Spleen (tissue), 11 donors: ENCODE data around the gene GNRH2. TPM values are rescaled to one million over a fixed set of nuclear protein-coding genes. Genes with fewer than 3 reads are reported as not detected.

ENCODE experiments used
- DNase-seq: peaks from one replicate; pipeline ENCODE4 v3.0.0-alpha.2; 2020
- H3K27ac ChIP-seq, 8 donors: fragments of 200-600 bp; sonication (generic) in 7 of 8; 1 replicate in 4 of 8; 2 replicates in 4 of 8; pipeline versions ENCODE4 v1.5.0 to v1.8.0; 2016 to 2021; ENCODE audit warnings: inconsistent platforms in 4 of 8, mild to moderate bottlenecking in 4 of 8, moderate library complexity in 1 of 8
- H3K27me3 ChIP-seq, 7 donors: fragments of 200-600 bp; sonication (generic) in 6 of 7; replicated peaks in 1 of 7; 1 replicate in 4 of 7; 2 replicates in 3 of 7; pipeline versions ENCODE4 v1.5.0 to v1.8.0; 2016 to 2021; ENCODE audit warnings: inconsistent platforms in 3 of 7, mild to moderate bottlenecking in 1 of 7
- H3K36me3 ChIP-seq, 6 donors: fragments of 200-600 bp; sonication (generic) in 5 of 6; 1 replicate in 4 of 6; 2 replicates in 2 of 6; pipeline versions ENCODE4 v1.5.0 to v1.8.0; 2016 to 2021; ENCODE audit warnings: inconsistent platforms in 2 of 6
- H3K4me1 ChIP-seq, 6 donors: fragments of 200-600 bp; sonication (generic) in 5 of 6; 1 replicate in 3 of 6; 2 replicates in 3 of 6; pipeline versions ENCODE4 v1.5.0 to v1.8.0; 2016 to 2021; ENCODE audit warnings: inconsistent platforms in 3 of 6
- H3K4me3 ChIP-seq, 8 donors: fragments of 200-600 bp; sonication (generic) in 7 of 8; 1 replicate in 4 of 8; 2 replicates in 4 of 8; pipeline versions ENCODE4 v1.5.0 to v1.8.0; 2016 to 2021; ENCODE audit warnings: inconsistent platforms in 4 of 8, mild to moderate bottlenecking in 4 of 8, moderate library complexity in 2 of 8
- H3K9me3 ChIP-seq, 8 donors: fragments of 200-600 bp; sonication (generic) in 7 of 8; 1 replicate in 4 of 8; 2 replicates in 4 of 8; pipeline versions ENCODE4 v1.5.0 to v1.8.0; 2016 to 2021; ENCODE audit warnings: inconsistent platforms in 4 of 8
- POLR2A ChIP-seq, 3 donors: fragments of 450-650 bp; IDR thresholded peaks; one replicate each; pipeline ENCODE4 v1.5.1; 2017; ENCODE audit warnings: antibody characterized with exemption in 3 of 3, mild to moderate bottlenecking in 1 of 3
- POLR2AphosphoS5 ChIP-seq, 3 donors: sonication (generic); formaldehyde crosslinking; IDR thresholded peaks; one replicate each; pipeline ENCODE4 v1.5.1; 2017; ENCODE audit warnings: antibody characterized with exemption in 3 of 3
- WGBS, 5 donors: extraction: QIAGEN DNeasy Blood & Tissue Kit in 3 of 5; methylation state at CpG; one replicate each; pipeline versions ENCODE4 v1.1.5 to v1.1.7; 2013 to 2018; 5-methylcytosine and 5-hydroxymethylcytosine counted together
- intact Hi-C: fragments of 100-400 bp; cut with DNase I; formaldehyde crosslinking; loops from one replicate; pipeline ENCODE4 v1.15.0; 2023; ENCODE audit warnings: low total_unique reads
- polyA plus RNA-seq, 3 donors: library from polyadenylated mRNA; stranded (reverse); fragments of 200-250 nt; gene quantifications; one replicate each; pipeline ENCODE4 v1.2.1, GENCODE V29; 2013
- total RNA-seq, 7 donors: library from RNA; depleted of rRNA in 3 of 7; stranded (reverse); fragments of >200 nt in 3 of 7; fragmentation: NEBNext Ultra II Directional in 4 of 7; extraction: Animal tissue kit (Norgen Biotek cat#: 25700) in 4 of 7; gene quantifications; one replicate each; pipeline versions ENCODE4 v1.1.0 to v1.2.1, GENCODE V29; 2016 to 2021
- TF ChIP-seq, protein P1 (sequence below), 11 experiments: fragments of 200-600 bp in 7 of 11; fragments of 450-650 bp in 4 of 11; sonication (generic) in 4 of 11; IDR thresholded peaks in 8 of 11; conservative IDR thresholded peaks in 3 of 11; 1 replicate in 7 of 11; 2 replicates in 4 of 11; pipeline versions ENCODE4 v1.4.0 to v1.8.0; 2016 to 2021; ENCODE audit warnings: antibody characterized with exemption in 11 of 11, inconsistent platforms in 4 of 11, mild to moderate bottlenecking in 1 of 11
- donor health status: healthy with polysubstance abuse.
- donor health status: DM: no; HTN: no; CAD: no; lungs with moderate emphysema.
- donor health status: DM: no; HTN: no; CAD: no.
- donor health status: Bipolar disorder and iron deficiency.
- donor health status: healthy.
- donor health status: DM: no; HTN: no; CAD: no.
- donor health status: DM: yes; HTN: yes; CAD: no.

The GNRH2 gene
- total and polyA plus RNA-seq, 10 donors = 0.70 to 1.7 (median 1.0) TPM; not detected in 6

DNA sequence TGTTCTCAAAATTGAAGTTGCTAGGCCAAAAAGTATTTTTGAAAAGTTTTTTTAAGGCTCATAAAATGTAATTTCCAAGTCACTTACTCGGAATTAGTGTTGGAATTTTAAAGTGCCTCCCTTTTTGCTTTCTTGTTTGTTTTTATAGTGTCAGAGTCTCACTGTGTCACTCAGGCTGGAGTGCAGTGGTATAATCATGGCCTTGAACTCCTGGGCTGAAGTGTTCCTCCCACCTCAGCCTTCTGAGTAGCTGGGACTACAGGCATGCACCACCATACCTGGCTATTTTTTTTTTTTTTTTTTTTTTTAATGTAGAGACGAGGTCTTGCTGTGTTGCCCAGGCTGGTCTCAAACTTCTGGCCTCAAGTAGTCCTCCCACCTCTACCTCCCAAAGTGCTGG is 40.0 kb upstream of the GNRH2 start:
- WGBS, 5 donors = 89 to 95% (median 92%) methylated on average over 2 of the region's 2 CpGs
- H3K36me3 ChIP-seq = peaks cover 2 to 77% (median 37%) of the 10 kb centered on the region in 6 donors
- H3K27me3 ChIP-seq = no peaks in the 10 kb centered on the region
- H3K4me3 ChIP-seq = no peak overlapping the region
- H3K27ac ChIP-seq = no peak overlapping the region
- TF ChIP-seq, protein P1, sequence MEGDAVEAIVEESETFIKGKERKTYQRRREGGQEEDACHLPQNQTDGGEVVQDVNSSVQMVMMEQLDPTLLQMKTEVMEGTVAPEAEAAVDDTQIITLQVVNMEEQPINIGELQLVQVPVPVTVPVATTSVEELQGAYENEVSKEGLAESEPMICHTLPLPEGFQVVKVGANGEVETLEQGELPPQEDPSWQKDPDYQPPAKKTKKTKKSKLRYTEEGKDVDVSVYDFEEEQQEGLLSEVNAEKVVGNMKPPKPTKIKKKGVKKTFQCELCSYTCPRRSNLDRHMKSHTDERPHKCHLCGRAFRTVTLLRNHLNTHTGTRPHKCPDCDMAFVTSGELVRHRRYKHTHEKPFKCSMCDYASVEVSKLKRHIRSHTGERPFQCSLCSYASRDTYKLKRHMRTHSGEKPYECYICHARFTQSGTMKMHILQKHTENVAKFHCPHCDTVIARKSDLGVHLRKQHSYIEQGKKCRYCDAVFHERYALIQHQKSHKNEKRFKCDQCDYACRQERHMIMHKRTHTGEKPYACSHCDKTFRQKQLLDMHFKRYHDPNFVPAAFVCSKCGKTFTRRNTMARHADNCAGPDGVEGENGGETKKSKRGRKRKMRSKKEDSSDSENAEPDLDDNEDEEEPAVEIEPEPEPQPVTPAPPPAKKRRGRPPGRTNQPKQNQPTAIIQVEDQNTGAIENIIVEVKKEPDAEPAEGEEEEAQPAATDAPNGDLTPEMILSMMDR (IDR thresholded peaks at IDR 0.05 in 8 of 11, conservative IDR thresholded peaks at IDR 0.05 in 3 of 11) = no peak
- no peak for TF ChIP-seq POLR2AphosphoS5 (IDR thresholded peaks at IDR 0.05)
- TF ChIP-seq POLR2A (IDR thresholded peaks at IDR 0.05) = no peak
- no peak for DNase-seq
- H3K9me3 ChIP-seq = no peaks in the 10 kb centered on the region
- no peaks in the 10 kb centered on the region for H3K4me1 ChIP-seq
- intact Hi-C loops = no loop called here

DNA sequence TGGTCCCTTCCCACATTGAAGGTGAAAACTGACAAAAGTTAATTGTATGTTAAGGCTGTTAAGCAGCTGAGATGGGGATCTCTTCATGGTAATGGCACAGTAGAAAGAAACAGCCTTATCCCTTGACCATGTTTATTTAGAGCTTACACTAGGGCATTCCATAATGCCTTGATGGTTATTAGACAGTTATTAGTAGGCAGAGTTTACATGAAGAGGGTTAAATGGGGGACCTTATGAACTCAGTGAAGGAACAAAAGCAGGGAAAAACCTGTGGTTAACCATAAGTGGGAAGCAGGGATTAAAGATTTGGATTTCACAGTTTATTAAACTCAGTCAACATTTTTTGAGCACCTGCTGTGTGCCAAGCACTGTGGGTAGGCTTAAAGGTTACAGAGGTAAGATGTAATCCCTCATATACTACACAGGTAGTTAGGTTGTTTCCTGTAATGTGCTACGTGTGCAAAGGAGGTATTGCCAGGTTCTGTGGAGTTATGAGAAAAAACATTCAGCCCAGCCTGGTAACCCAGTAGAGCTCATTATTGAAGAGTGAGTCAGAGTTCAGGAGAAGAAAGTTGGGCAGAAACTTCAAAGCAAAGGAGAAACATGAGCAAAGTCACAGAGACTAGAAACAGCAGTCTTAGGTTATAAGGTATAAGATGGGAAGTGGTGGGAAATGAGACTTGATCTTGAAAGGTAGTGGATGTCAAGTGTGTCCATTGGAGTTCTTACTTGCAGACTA is 32.3 kb upstream of the GNRH2 start:
- Histone ChIP-seq H3K9me3 (no peaks in the 10 kb centered on the region), H3K36me3 (peaks cover 0 to 95% (median 34%) of the 10 kb centered on the region in 6 donors), H3K27me3 (no peaks in the 10 kb centered on the region), H3K4me1 (no peaks in the 10 kb centered on the region), H3K27ac (no peak overlapping the region), H3K4me3 (no peak overlapping the region)
- intact Hi-C loops = no loop called here
- DNase-seq = no peak
- TF ChIP-seq, protein P1 (IDR thresholded peaks at IDR 0.05 in 8 of 11, conservative IDR thresholded peaks at IDR 0.05 in 3 of 11) = no peak
- no peak for TF ChIP-seq POLR2A (IDR thresholded peaks at IDR 0.05)
- no peak for TF ChIP-seq POLR2AphosphoS5 (IDR thresholded peaks at IDR 0.05)
- WGBS, 5 donors = 41 to 86% (median 81%) methylated on average over 1 of the region's 1 CpG

DNA sequence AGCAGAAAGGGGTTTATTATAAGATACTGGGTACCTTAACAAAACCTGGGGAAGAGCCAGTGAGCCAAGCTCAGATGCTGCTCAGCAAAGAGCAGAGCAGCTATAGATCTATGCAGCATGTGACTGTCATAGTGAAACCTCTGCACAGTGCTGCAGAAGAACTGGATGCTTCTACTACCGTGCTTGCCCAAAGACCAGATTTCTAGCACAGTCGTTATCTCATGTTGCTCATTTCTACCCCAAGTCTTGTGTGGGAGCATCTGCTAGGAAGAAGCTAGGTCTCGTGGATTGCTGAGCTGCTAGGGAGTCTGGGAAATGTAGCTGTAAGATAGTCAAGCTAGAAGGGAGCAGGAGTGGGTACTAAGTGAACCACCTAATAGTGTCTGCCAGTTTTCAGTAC is 31.7 kb upstream of the GNRH2 start:
- intact Hi-C loops = no loop called here
- no peak overlapping the region for H3K27ac ChIP-seq
- TF ChIP-seq, protein P1 (IDR thresholded peaks at IDR 0.05 in 8 of 11, conservative IDR thresholded peaks at IDR 0.05 in 3 of 11) = no peak
- no peak overlapping the region for H3K4me3 ChIP-seq
- 81 to 97% (median 84%) methylated on average over 3 of the region's 3 CpGs for WGBS, 5 donors
- no peak for DNase-seq
- H3K36me3 ChIP-seq = peaks cover 0 to 95% (median 28%) of the 10 kb centered on the region in 6 donors
- no peaks in the 10 kb centered on the region for H3K9me3 ChIP-seq
- H3K4me1 ChIP-seq = no peaks in the 10 kb centered on the region
- H3K27me3 ChIP-seq = no peaks in the 10 kb centered on the region

DNA sequence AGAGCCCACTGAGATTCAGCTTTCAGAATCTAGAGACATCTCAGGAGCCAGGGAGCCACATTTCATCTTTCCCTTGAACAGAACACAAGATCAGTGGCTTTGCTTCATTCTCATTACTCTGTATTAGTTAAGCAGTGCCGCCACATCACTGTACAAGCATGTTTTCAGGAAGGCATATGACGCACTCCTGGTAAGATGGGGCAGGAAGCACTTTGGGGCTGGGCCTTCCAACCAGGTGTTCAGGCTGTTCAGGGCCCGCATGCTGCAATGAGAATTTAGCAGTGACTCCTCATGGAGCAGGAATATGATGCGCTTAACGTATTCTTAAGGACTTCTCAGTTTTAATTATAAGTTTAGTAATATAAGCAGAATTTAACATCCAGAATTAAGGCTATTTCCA is 29.7 kb upstream of the GNRH2 start:
- intact Hi-C loops = no loop called here
- Histone ChIP-seq H3K27me3 (no peaks in the 10 kb centered on the region), H3K9me3 (no peaks in the 10 kb centered on the region), H3K27ac (no peak overlapping the region), H3K4me1 (no peaks in the 10 kb centered on the region), H3K36me3 (peaks cover 3 to 88% (median 24%) of the 10 kb centered on the region in 6 donors), H3K4me3 (no peak overlapping the region)
- DNase-seq = no peak
- no peak for TF ChIP-seq POLR2A (IDR thresholded peaks at IDR 0.05)
- TF ChIP-seq, protein P1 (IDR thresholded peaks at IDR 0.05 in 8 of 11, conservative IDR thresholded peaks at IDR 0.05 in 3 of 11) = no peak
- no peak for TF ChIP-seq POLR2AphosphoS5 (IDR thresholded peaks at IDR 0.05)
- WGBS, 5 donors = 95 to 98% (median 97%) methylated on average over 5 of the region's 5 CpGs
